NT2/D1 (cell line): ENCODE results near the gene PIANP.

Source experiments
- SUZ12 ChIP-seq: IDR thresholded peaks from 2 replicates; pipeline ENCODE4 v1.6.1; 2011; ENCODE audit not compliant: insufficient read length, insufficient read depth; ENCODE audit errors: extremely low read depth
- YY1 ChIP-seq: IDR thresholded peaks from 2 replicates; pipeline ENCODE4 v1.6.1; 2011; ENCODE audit not compliant: insufficient read length, insufficient read depth
- ZNF274 ChIP-seq: IDR thresholded peaks from 2 replicates; pipeline ENCODE4 v1.6.1; 2011; ENCODE audit warnings: mild to moderate bottlenecking, low read depth, low read length

GRCh38 chr12:6742834-6743233 is 42.2 kb upstream of the PIANP start:
- TF ChIP-seq YY1 (no peak), SUZ12 (no peak), ZNF274 (no peak)
